NCI-H82 (cell line): ENCODE data around the gene FBXW2.
"Not testable (repeated sequence)": the region's sequence is repeated elsewhere in the genome, so short reads cannot be mapped to it uniquely, and the experiment has no call there.

ENCODE experiments used
- DNase-seq: peaks from one replicate; lab custom pipeline; 2025; lab: John Stamatoyannopoulos, UW

The FBXW2 gene

GRCh38 chr9:120779227-120779626, 14.0 kb downstream of the FBXW2 start:
- no peak for DNase-seq

- DNase-seq = no peak
Observed at GRCh38 chr9:120778758-120779157, 14.5 kb downstream of the FBXW2 start.

GRCh38 chr9:120777229-120777628, 16.0 kb downstream of the FBXW2 start:
- DNase-seq = no peak

GRCh38 chr9:120776788-120777187, 16.4 kb downstream of the FBXW2 start:
- DNase-seq = no peak

DNA sequence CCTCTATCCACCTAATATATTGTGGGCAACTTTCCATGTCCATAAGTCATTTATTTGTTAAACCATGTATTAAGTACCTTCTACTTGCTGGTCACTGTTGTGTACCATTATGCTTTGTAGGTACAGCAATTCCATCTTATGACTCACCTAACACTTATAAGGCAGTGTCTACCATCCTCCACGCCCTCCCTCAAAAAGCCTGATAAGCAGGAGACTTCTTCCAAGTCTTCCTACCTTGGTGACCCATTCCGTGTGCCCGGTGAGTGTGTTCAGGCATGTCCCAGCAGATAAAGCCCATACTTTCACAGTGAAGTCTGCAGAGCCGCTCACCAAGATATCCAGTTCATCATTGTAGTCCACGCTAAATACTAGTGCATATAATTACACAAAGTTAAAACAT, 17.4 kb downstream of the FBXW2 start:
- DNase-seq = no peak

DNA sequence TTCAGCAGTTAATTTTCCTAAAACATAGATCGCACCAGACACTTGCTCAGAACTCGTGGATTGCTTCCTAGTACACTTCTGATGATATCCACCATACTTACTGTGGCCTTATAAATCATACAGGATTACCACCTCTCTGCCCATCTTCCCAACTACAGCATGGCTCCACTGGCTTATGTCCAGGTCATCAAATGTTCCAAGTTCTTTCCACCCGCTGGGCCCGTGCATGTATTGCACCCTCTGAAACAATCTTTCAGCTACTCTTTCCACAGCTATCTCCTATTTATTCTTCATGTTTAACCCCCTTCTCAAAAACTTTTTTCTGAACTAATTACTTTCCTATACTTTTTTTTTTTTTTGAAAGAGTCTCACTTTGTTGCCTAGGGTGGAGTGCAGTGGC, 18.5 kb downstream of the FBXW2 start:
- no peak for DNase-seq

GRCh38 chr9:120773256-120773655, 20.0 kb downstream of the FBXW2 start:
- DNase-seq = no peak

DNA sequence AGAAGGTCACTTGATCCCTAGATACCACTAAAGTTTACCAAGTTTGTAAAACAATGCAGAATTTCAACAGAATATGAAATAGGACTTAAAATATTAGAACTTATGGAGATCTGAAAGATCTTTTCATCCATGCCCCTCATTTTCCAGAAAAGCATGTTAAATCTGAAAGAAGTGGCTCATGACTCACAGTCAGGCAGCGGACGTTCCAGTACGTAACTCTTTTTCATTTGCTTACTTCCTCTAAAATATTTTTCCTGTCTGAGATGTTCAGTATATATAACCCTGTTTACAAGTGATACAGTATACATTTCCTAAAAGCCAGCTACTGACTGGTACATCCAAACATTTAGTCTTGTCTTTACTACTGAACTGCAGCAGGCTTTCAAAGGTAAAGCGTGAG, 22.3 kb downstream of the FBXW2 start:
- DNase-seq = no peak

- DNase-seq = no peak
Observed at GRCh38 chr9:120768886-120769285, 24.3 kb downstream of the FBXW2 start.

- no peak for DNase-seq
Observed at GRCh38 chr9:120768247-120768646, 25.0 kb downstream of the FBXW2 start.

DNA sequence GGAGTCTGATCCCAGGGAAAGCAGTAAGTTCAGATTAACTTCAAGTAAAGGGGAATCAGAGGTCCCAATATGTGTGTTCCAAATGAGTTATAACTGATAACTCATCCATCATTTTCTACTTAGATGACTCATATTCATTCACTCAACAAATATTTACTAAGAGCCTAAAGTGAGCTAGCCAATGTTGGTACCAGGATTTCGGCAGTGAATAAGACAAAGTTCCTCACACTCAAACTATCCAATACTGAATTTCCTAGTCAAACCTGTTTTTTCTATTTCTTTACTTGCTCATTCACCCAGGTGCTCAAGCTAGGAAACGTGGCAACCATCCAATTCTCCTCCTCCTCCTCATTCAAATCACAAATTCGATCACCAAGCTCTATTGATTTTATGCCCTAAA, 25.8 kb downstream of the FBXW2 start:
- no peak for DNase-seq

DNA sequence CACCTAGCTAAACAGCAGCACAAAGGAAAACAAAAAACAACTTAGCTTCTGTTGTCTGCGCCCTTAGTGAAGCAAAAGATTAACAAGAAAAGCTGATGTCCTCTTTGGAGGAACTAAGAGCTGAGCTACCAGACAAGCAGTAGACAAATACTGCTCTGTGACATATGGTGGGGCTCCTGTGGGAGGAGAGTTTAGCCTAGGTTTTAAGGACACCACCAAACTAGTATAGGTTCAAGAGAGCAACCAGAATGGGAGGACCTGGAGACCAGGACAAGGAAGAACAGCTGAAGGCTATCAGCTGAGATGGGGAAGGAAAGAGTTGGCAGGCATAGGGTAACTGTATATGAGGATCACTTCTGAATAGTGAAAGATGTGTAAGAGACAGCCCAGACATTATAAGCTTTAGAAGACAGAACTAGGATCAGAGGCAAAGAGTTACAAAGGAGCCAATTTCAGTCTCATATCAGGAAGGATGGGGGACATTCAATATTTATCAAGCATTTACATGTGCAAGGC, 27.2 kb downstream of the FBXW2 start:
- DNase-seq = peak; percentile 47

- DNase-seq = no peak
Observed at GRCh38 chr9:120764476-120764875, 28.7 kb downstream of the FBXW2 start.

GRCh38 chr9:120761006-120761405, 32.2 kb downstream of the FBXW2 start:
- no peak for DNase-seq

DNA sequence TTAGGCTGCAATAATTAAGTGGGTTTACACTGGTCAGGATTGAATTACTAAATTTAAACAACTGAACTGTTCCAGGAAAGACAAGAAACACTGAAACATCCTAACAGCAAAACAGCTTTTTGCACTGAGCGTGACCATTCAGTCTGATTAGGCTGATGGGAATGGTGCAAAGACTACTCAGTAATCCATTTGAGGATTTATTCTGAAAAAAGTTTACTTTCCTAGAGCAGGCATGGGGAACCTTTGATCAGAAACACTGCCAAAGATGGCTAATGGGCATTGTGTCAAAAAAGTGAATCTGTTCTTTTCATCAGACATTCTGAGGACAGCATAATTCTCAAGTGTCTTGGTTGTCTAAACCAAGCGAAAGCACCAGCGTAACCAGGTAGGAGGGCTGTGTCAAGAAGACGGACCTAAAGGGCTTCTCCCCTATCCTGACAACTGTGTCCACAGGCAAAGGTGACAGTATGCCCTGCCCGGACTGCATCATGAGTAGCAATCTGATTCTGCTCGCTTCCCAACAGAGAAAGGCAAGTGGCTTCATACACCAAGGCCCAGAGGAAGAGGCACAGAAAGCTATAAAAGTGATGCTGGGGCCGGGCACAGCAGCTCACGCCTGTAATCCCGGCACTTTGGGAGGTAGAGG, 33.3 kb downstream of the FBXW2 start:
- no peak for DNase-seq

DNA sequence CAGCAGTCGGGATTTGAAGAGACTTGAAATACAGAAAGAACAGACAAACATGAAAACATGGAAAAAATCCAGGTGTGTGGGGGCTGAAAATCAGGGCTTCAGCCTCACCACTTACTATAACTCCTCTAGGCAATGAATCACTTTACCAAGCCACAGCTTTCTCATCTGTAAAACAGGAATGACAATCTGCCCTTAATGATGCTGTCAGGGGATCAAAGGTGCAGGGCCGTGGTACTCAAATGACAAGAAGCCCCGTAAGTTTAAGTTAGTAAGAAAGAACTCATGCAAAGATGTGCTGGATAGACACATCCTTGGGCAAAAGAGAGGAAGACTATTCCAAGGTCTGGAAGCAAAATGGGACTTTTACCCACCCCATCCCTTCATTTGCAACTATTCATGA, 34.7 kb downstream of the FBXW2 start:
- no peak for DNase-seq

- DNase-seq = no peak
Observed at GRCh38 chr9:120757026-120757913, 35.9 kb downstream of the FBXW2 start.

DNA sequence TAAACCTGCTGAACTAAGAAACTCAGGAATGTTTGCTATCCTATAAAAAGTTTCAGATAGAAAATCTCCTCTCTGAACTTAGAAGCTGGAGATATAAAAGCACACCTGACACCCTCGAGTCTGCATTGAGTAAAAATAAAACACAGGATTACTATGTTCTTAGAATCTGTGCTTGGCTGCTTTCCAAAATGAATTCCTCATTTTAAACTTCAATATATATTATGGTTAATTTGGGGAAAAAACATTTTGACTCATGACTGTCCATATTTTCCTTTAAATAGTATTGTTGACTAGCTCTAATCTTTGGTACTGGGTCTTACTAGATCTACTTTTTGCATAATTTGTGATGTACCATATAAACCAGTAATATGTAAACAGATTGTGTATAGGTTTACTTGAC, 36.7 kb downstream of the FBXW2 start:
- DNase-seq = no peak

DNA sequence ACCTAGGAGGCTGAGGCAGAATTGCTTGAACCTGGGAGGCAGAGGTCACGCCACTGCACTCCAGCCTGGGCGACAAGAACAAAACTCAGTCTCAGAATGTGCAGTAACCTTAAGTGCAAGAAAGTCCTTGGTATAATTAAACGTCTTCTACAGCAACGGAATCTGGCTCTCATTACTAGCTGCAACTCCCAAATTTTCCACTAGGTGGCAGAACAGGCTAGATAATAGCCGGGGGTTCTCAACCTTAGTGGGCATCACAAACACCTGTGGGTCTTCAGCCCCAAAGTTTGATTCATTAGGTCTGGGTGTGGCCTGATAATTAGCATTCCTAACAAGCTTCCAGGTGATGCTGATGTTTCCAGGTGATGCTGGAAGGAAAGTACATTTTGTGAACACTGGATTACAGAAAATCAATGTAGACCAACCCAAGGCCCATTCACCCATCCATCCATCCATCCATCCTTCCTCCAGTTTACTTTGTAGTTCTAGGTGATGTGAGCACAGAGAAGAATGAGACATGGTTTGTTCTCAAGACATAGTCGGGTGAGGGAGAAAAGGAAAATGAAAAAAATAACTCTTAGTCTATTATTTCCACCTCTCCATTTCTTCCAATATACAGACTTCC, 37.3 kb downstream of the FBXW2 start:
- peak; percentile 80 for DNase-seq

DNA sequence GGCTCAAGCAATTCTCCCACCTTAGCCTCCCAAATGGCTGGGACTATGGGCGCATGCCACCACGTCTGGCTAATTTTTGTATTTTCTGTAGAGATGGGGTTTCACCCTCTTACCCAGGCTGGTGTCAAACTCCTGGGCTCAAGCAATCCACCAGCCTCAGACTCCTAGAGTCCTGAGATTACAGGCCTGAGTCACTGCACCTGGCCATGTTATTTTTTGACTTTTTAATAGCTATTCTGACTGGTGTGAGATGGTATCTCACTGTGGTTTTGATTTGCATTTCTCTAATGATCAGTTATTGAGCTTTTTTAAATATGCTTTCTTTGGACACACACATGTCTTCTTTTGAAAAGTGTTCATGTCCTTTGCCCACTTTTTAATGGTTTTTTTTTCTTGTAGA, 38.2 kb downstream of the FBXW2 start:
- no peak for DNase-seq

DNA sequence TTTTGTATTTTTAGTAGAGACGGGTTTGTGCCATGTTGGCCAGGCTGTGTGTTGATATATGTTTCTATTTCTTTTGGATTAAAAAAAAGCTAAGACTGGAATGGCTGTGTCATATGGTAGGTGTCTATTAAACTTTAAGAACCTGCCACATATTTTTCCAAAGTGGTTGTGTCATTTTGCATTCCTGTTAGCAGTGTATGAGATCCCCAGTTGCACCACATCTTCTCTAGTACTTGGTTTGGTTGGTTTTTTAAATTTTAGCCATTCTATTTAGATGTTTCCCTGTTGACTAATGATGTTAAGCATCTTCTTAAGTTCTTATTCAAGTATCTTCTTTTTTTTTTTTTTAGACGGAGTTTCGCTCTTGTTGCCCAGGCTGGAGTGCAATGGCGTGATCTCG, 42.8 kb downstream of the FBXW2 start:
- DNase-seq = no peak

GRCh38 chr9:120746366-120746765, 46.9 kb downstream of the FBXW2 start:
- DNase-seq = not testable (repeated sequence)

GRCh38 chr9:120745278-120745677, 47.9 kb downstream of the FBXW2 start:
- DNase-seq = no peak
